NT2/D1 (cell line): ENCODE results near the gene APOM.

Source experiments
- SUZ12 ChIP-seq: IDR thresholded peaks from 2 replicates; pipeline ENCODE4 v1.6.1; 2011; ENCODE audit not compliant: insufficient read length, insufficient read depth; ENCODE audit errors: extremely low read depth
- ZNF274 ChIP-seq: IDR thresholded peaks from 2 replicates; pipeline ENCODE4 v1.6.1; 2011; ENCODE audit warnings: mild to moderate bottlenecking, low read depth, low read length

- TF ChIP-seq ZNF274 (no peak), SUZ12 (no peak)
These were observed 24.8 kb downstream of the APOM start, which contains the start of gene LY6G5C for GRCh38 chr6:31680226-31681134.
